ENCODE measurements around the gene KCNV2. TPM values are rescaled to one million over a fixed set of nuclear protein-coding genes. Genes with fewer than 3 reads are reported as not detected.

KCNV2 gene
- total and polyA plus RNA-seq, 3 experiments from 2014 or later: not detected

GRCh38 chr9:2767800-2768677 lies 50.7 kb downstream of the KCNV2 start:
- H3K27ac ChIP-seq (ENCODE audit: low read depth, low read length): no peak overlapping the region
- Mint-ChIP-seq H3K9me3 (peaks cover 0 to 12% (median 3%) of the 10 kb centered on the region in 5 donors), H3K27me3 (no peaks in the 10 kb centered on the region), H3K27ac (peak overlapping the region in 2 of 8 donors; percentile 1 to 38), H3K36me3 (peaks cover 22 to 48% (median 31%) of the 10 kb centered on the region in 3 donors), H3K4me3 (no peak overlapping the region), H3K4me1 (peaks cover 20 to 31% (median 28%) of the 10 kb centered on the region in 3 donors)
- H3K4me3 ChIP-seq (ENCODE audit: low read length): no peak overlapping the region
- H3K4me1 ChIP-seq (ENCODE audit: insufficient read depth, low read length): peaks cover 14% of the 10 kb centered on the region
- ChIA-PET POLR2A (no interaction called here), CTCF (no interaction called here)
- H3K36me3 ChIP-seq (ENCODE audit: insufficient read depth, low read length): no peaks in the 10 kb centered on the region
- no peak for DNase-seq
- no peaks in the 10 kb centered on the region for H3K9me3 ChIP-seq (ENCODE audit: low read length)
- no peaks in the 10 kb centered on the region for H3K27me3 ChIP-seq (ENCODE audit: insufficient read depth, low read length, poor library complexity, severe bottlenecking)

GRCh38 chr9:2771087-2771486 lies 53.8 kb downstream of the KCNV2 start:
- Mint-ChIP-seq H3K4me3 (no peak overlapping the region), H3K27ac (no peak overlapping the region), H3K36me3 (peaks cover 49 to 76% (median 62%) of the 10 kb centered on the region in 3 donors), H3K9me3 (peaks cover 24 to 37% (median 30%) of the 10 kb centered on the region in 5 donors), H3K4me1 (peaks cover 1 to 6% (median 4%) of the 10 kb centered on the region in 3 donors), H3K27me3 (no peaks in the 10 kb centered on the region)
- Histone ChIP-seq H3K36me3 (ENCODE audit: insufficient read depth, low read length) (peaks cover 9% of the 10 kb centered on the region), H3K9me3 (ENCODE audit: low read length) (no peaks in the 10 kb centered on the region), H3K4me1 (ENCODE audit: insufficient read depth, low read length) (no peaks in the 10 kb centered on the region), H3K4me3 (ENCODE audit: low read length) (no peak overlapping the region), H3K27ac (ENCODE audit: low read depth, low read length) (no peak overlapping the region), H3K27me3 (ENCODE audit: insufficient read depth, low read length, poor library complexity, severe bottlenecking) (no peaks in the 10 kb centered on the region)
- no peak for DNase-seq
- ChIA-PET POLR2A (no interaction called here), CTCF (no interaction called here)

DNA sequence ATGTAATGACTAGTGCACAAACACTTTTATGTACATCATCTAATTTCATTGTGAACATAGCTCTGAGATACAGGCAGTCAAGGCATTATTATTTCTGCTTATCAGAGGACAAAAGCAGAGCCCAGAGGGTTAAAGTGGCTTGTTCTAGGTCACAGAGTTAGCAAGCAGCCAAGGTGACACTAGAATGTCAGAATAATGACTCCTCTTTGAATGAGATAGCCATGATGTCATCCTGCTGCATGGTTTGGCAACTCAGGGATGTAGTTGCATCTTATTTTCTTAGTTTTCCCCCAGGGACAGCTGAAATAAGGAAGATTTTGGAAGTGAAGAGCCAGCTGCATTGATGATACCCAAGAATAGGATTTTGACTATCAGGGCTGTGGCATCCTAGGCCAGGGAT lies 54.4 kb downstream of the KCNV2 start:
- peaks cover 15% of the 10 kb centered on the region for H3K36me3 ChIP-seq (ENCODE audit: insufficient read depth, low read length)
- Mint-ChIP-seq H3K4me1 (peaks cover 0 to 4% (median 2%) of the 10 kb centered on the region in 3 donors), H3K27me3 (no peaks in the 10 kb centered on the region), H3K27ac (no peak overlapping the region), H3K9me3 (peaks cover 25 to 43% (median 34%) of the 10 kb centered on the region in 5 donors), H3K36me3 (peaks cover 54 to 82% (median 68%) of the 10 kb centered on the region in 3 donors), H3K4me3 (no peak overlapping the region)
- H3K9me3 ChIP-seq (ENCODE audit: low read length): no peaks in the 10 kb centered on the region
- DNase-seq: no peak
- no peak overlapping the region for H3K4me3 ChIP-seq (ENCODE audit: low read length)
- no peak overlapping the region for H3K27ac ChIP-seq (ENCODE audit: low read depth, low read length)
- POLR2A ChIA-PET: no interaction called here
- CTCF ChIA-PET: no interaction called here
- no peaks in the 10 kb centered on the region for H3K4me1 ChIP-seq (ENCODE audit: insufficient read depth, low read length)
- no peaks in the 10 kb centered on the region for H3K27me3 ChIP-seq (ENCODE audit: insufficient read depth, low read length, poor library complexity, severe bottlenecking)

- H3K4me1 Mint-ChIP-seq: peaks cover 0 to 7% (median 4%) of the 10 kb centered on the region in 3 donors
- POLR2A ChIA-PET: no interaction called here
- Histone ChIP-seq H3K9me3 (ENCODE audit: low read length) (no peaks in the 10 kb centered on the region), H3K27ac (ENCODE audit: low read depth, low read length) (no peak overlapping the region), H3K4me3 (ENCODE audit: low read length) (no peak overlapping the region), H3K36me3 (ENCODE audit: insufficient read depth, low read length) (peaks cover 18% of the 10 kb centered on the region), H3K27me3 (ENCODE audit: insufficient read depth, low read length, poor library complexity, severe bottlenecking) (no peaks in the 10 kb centered on the region), H3K4me1 (ENCODE audit: insufficient read depth, low read length) (no peaks in the 10 kb centered on the region)
- H3K27ac Mint-ChIP-seq: peak overlapping the region in 1 of 8 donors; percentile 51
- H3K36me3 Mint-ChIP-seq: peaks cover 64 to 99% (median 94%) of the 10 kb centered on the region in 3 donors
- H3K27me3 Mint-ChIP-seq: peaks cover 0 to 2% of the 10 kb centered on the region in 2 donors
- H3K4me3 Mint-ChIP-seq: no peak overlapping the region
- CTCF ChIA-PET: no interaction called here
- H3K9me3 Mint-ChIP-seq: peaks cover 36 to 51% (median 45%) of the 10 kb centered on the region in 5 donors
- no peak for DNase-seq
These were observed 60.1 kb downstream of the KCNV2 start for GRCh38 chr9:2777454-2777853.

DNA sequence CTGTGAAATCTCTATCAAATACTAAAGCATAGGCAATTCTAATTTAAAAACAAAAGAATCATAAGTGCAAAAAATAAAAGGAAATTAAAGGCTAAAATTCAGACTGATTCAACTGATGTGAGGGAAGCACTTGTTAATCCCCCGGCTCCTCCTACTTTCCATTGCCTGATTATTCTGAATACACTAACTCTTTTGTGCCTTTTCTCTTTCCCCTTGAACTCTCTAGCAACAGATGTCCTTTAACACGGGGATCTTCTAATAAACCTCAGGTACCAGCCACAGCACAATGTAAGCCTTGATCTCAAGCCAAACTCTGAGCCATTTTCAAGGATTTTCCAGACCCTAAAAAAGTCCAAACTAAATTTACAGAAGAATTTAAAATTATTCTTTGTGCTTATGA lies 61.5 kb downstream of the KCNV2 start:
- peaks cover 29 to 41% (median 38%) of the 10 kb centered on the region in 5 donors for H3K9me3 Mint-ChIP-seq
- no peak for DNase-seq
- H3K27me3 ChIP-seq (ENCODE audit: insufficient read depth, low read length, poor library complexity, severe bottlenecking): no peaks in the 10 kb centered on the region
- H3K4me1 Mint-ChIP-seq: peaks cover 0 to 7% (median 1%) of the 10 kb centered on the region in 3 donors
- H3K36me3 Mint-ChIP-seq: peaks cover 57 to 95% (median 91%) of the 10 kb centered on the region in 3 donors
- H3K4me1 ChIP-seq (ENCODE audit: insufficient read depth, low read length): no peaks in the 10 kb centered on the region
- H3K4me3 Mint-ChIP-seq: no peak overlapping the region
- no peak overlapping the region for H3K27ac ChIP-seq (ENCODE audit: low read depth, low read length)
- H3K4me3 ChIP-seq (ENCODE audit: low read length): no peak overlapping the region
- ChIA-PET CTCF (no interaction called here), POLR2A (no interaction called here)
- peaks cover 18% of the 10 kb centered on the region for H3K36me3 ChIP-seq (ENCODE audit: insufficient read depth, low read length)
- H3K27ac Mint-ChIP-seq: no peak overlapping the region
- peaks cover 0 to 2% of the 10 kb centered on the region in 2 donors for H3K27me3 Mint-ChIP-seq
- H3K9me3 ChIP-seq (ENCODE audit: low read length): no peaks in the 10 kb centered on the region

Other genes with a start within 250 kb of the KCNV2 start
- 1 to 10 TPM; 2.5 to 2.6 TPM for gene VLDLR, start 95.7 kb upstream of the KCNV2 start, total RNA-seq
- gene VLDLR, start 95.7 kb upstream of the KCNV2 start, polyA plus RNA-seq: 0.90 TPM
- 100 to 1,000 TPM; 132 to 137 TPM for gene PUM3, start 126.6 kb downstream of the KCNV2 start, total RNA-seq
- gene PUM3, start 126.6 kb downstream of the KCNV2 start, polyA plus RNA-seq: 21.5 TPM

Measured in CD8-positive, alpha-beta memory T cell (primary cell).